COLO668 (cell line): Measurements from ENCODE around the gene CALM3.

Source experiments
- DNase-seq: peaks from one replicate; lab custom pipeline; 2025; ENCODE audit not compliant: unreplicated experiment; lab: John Stamatoyannopoulos, UW

The CALM3 gene

DNA sequence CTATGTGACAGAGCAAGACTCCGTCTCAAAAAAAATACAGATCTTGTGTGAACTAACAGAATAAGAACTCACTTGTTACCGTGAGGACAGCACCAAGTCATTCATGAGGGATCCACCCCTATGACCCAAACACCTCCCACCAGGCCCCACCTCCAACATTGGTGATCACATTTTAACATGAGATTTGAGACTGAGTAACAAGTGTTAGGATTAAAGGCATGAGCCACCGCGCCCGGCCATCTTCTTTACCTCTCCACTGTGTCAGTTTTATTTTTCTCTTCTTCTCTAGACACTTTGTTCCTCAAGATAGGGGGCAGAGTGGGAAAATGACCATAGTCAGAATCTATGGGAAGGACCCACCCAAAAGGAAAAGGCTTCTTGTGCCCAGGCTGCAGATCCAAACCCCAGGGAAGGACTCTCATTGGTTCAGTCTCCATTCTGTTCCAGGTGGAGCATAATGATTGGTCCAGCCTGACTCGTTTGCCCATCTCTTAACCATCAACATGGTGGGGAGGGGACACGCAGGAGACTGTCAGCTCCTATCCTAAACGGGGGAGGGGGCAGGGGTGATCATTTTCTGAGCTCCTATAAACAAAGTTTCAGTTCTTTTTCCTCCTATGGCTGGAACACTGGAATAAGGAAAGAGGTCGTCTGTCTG lies 1.3 kb upstream of the CALM3 start:
- no peak for DNase-seq

DNA sequence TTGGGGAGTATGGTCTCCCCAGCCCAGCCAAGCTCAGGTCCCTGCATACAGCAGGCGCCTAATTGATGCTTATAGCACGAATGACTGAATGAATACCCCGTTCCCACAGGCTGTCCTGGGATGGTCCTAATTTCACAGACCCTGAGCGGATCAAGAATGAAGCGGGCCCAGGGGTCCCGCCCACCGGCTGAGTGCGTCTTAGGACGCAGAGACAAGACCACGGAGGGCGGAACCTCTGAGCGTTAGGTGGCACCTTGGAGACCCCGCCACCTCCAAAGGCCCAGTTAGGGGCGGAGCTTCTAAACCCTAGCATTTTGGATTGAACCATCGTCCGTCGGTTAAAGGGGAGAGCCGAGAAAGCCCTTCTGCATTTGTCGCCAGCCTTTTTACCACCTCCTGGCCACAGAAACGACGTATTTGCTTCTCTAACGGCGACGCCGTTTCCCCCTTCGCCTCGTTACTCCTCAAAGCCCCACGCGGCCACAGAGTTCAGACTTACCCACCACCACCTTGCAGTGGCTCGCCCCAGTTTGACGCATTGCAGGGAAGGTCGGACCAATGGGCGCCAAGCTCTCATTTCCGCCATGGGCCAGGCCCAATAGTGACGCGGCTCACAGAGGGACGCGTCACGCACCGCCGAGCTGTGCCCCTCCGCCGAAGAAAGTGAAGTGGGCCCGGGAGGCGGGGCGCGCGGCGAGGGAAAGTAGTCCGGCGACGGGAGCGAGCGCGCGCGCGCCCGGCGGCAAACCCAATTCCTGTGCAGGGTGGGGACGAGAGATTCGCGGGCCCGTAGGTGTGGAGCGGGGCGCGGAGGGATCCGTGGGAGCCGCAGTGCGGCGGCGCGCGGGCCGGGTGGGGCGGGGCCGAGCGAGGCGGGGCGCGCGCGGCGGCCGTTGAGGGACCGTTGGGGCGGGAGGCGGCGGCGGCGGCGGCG lies 479 bp upstream of the CALM3 start:
- peak; percentile 100 for DNase-seq

GRCh38 chr19:46602392-46603194 lies 1.5 kb downstream of the CALM3 start:
- peak; percentile 33 for DNase-seq

DNA sequence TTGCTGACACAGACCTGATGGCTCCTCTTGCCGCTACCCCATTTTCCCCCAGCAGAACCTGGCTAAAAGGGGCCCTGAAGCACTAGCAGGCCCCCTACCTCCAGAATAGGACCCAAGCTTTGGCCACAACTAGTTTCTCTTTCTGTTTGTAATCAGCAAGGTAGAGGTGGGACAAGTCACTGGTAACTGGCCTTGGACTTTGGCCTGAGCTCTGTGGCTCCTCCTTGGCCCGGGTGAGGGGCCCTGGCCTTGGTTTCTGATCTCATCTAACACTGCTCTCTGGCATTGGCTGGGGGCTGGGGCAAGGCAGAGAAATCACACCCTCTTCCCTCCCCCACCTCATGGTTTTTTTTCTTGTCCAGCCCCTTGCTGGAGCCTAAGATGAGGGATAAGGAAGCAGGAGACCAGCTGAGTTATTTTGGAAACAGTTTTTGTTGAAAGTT lies 2.1 kb downstream of the CALM3 start:
- peak; percentile 33 for DNase-seq

- DNase-seq: no peak
Observed at GRCh38 chr19:46603752-46604231, 2.7 kb downstream of the CALM3 start.

GRCh38 chr19:46604781-46605355 lies 3.7 kb downstream of the CALM3 start:
- DNase-seq: no peak

- no peak for DNase-seq
Observed at GRCh38 chr19:46605356-46605821, 4.3 kb downstream of the CALM3 start.

DNA sequence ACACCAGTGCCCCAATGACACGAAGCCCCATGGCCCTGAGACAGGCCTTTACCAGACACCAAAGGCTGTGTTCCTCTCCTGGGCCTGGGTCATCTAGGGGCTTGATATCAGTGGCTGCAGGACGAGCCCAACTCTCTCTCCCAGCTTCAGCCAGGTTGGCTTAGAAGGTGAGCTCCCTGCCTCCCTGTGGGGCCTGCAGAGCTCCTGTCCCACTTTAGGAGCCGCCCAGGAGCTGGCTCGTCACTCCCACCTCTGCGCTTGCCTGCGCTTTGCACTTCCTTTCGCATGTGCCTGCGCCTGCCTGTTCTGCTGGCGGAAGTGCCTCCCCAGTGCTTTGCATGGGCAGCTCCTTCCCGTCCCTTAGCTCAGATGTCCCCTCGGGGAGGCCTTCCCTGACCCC lies 4.9 kb downstream of the CALM3 start:
- no peak for DNase-seq

DNA sequence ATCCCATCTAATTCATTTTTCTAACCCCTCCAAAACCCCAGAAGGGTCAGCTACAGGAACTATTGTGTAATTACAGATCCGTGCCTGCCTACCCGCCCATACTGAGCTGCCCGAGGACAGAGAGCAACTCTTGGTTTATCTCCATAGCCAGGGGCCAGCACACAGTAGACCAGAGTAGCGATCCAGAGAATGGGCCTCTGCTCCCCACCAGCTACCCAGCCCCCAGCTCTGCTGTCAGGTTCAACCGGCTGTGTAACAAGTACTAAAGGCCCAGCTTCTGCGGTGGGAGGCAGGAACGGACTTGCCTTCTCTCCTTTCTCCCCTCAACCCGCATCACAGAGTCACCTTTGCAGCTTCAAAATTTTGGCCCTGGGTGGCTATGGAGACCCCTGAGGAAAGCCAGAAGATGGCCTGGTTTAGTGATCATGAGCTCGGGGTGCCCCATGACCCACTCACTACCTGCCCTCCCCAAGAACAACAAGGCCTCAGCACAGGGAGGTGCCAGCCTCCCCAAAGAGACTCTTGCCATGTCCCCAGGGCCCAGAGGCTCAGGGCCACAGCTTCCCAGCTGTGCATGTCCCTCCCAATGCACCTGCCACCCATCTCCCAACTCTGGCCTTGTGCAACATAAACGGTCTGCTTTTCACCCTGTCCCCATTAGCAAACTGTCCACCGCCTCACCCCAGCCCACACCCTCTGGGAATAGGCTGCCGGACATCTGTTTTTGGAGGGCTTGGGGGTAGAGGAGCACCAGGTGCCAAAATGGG lies 5.7 kb downstream of the CALM3 start:
- DNase-seq: no peak

- DNase-seq: no peak
Observed at GRCh38 chr19:46607448-46607841, 6.3 kb downstream of the CALM3 start.

DNA sequence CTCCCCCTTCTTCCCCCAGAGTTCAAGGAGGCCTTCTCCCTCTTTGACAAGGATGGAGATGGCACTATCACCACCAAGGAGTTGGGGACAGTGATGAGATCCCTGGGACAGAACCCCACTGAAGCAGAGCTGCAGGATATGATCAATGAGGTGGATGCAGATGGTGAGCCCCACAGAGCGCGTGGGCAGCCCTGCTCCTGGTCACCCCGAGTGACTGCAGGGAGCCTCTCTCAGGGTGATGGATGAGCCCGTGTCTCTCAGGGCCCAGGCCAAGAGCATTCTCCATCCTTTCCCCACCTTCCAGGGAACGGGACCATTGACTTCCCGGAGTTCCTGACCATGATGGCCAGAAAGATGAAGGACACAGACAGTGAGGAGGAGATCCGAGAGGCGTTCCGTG lies 7.0 kb downstream of the CALM3 start:
- no peak for DNase-seq

GRCh38 chr19:46608581-46609345 lies 7.6 kb downstream of the CALM3 start:
- no peak for DNase-seq

DNA sequence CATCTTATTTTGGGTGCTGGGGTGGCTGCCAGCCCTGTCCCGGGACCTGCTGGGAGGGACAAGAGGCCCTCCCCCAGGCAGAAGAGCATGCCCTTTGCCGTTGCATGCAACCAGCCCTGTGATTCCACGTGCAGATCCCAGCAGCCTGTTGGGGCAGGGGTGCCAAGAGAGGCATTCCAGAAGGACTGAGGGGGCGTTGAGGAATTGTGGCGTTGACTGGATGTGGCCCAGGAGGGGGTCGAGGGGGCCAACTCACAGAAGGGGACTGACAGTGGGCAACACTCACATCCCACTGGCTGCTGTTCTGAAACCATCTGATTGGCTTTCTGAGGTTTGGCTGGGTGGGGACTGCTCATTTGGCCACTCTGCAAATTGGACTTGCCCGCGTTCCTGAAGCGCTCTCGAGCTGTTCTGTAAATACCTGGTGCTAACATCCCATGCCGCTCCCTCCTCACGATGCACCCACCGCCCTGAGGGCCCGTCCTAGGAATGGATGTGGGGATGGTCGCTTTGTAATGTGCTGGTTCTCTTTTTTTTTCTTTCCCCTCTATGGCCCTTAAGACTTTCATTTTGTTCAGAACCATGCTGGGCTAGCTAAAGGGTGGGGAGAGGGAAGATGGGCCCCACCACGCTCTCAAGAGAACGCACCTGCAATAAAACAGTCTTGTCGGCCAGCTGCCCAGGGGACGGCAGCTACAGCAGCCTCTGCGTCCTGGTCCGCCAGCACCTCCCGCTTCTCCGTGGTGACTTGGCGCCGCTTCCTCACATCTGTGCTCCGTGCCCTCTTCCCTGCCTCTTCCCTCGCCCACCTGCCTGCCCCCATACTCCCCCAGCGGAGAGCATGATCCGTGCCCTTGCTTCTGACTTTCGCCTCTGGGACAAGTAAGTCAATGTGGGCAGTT lies 8.6 kb downstream of the CALM3 start:
- no peak for DNase-seq

DNA sequence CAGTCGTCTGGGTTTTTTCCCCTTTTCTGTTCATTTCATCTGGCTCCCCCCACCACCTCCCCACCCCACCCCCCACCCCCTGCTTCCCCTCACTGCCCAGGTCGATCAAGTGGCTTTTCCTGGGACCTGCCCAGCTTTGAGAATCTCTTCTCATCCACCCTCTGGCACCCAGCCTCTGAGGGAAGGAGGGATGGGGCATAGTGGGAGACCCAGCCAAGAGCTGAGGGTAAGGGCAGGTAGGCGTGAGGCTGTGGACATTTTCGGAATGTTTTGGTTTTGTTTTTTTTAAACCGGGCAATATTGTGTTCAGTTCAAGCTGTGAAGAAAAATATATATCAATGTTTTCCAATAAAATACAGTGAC lies 9.3 kb downstream of the CALM3 start:
- no peak for DNase-seq

DNA sequence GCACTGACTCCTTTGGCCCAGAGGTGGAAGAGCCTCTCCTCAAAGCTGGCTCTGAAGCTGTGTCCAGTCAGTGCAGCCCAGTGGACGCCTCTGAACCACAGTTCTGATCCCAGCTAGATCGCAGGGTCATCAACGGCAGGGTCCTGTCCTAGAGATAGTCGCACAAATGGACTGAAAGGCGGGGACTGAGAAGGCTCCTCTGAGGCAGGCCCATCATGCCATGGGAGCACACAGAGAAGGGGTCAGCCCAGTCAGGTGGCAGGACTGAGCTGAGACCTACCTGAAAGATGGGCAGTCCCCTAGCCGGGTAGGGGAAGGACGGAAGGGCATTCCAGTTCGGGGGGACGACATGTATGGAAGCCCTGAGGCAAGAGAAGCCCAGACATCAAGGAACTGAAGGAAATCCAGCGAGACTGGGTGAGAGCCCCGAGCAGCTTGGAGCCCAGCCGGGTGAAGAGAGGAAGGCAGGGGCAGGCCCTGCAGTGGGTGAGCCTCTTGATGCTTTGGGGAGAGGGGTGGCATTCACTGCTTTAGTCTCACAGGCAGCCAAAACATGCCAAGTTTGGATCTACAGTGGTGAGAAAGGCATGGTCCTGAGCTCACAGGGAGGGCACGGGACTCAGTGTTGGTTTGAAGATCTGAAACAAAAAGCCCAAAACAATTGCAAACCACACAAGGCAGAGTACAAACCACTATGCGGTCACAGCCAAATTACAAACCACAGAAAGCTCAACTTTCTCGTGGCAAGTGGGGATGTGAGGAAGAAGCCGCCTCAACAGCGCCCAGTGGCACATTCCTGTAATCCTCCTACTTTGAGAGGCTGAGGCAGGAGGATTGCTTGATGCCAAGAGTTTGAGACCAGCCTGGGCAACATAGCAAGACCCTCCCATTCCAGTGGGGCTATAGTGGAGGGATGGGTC lies 10.0 kb downstream of the CALM3 start:
- DNase-seq: no peak

GRCh38 chr19:46611776-46612175 lies 10.6 kb downstream of the CALM3 start:
- no peak for DNase-seq

- no peak for DNase-seq
Observed at GRCh38 chr19:46613525-46613924, 12.4 kb downstream of the CALM3 start.
